ENCODE measurements around the gene ASH1L. TPM values are rescaled to one million over a fixed set of nuclear protein-coding genes. Genes with fewer than 3 reads are reported as not detected.
"Not testable (repeated sequence)": the region's sequence is repeated elsewhere in the genome, so short reads cannot be mapped to it uniquely, and the experiment has no call there.

ASH1L gene
- total RNA-seq, 1 donor from 2014 or later: 17.1 TPM

DNA sequence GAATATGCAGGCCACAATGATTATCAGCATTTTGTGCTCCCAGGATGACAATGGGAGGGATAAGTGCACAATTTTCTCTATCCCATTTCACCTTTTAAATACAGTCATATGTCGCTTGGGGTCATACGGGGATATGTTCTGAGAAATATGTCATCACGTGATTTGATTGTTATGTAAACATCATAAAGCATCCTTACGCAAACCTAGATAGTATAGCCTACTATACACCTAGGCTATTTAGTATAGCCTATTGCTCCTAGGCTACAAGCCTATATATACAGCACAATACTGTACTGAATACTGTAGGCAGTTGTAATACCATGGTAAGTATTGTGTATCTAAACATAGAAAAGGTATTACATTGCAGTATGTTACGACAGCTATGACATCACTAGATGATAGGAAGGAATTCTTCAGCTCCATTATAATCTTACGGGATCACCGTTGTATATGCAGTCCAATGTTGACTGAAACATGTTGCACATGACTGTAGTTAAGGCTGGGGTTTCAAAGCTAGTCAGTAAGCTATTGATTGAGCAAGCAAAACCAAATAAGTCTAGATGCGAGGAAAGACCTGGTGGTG lies 223.0 kb downstream of the ASH1L start:
- ATAC-seq (no peak), DNase-seq (ENCODE audit: low spot score) (no peak)

DNA sequence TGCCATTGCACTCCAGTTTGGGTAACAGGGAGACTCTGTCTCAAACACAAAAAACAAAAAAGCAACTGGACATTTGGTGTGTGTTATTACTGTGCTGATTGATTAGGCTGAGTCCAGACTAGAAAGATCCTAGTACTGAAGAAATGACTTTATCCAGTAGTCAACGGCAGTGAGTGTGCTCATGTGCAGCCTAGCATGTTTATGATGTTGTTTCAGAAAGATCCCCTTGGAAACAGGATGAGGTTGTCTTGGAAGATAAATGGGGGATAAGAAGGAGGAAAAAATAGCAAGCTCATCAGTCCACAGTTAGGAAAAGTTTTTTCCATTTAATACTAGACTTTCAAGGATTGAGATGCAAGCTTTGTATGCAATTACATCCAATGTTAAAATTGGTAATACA lies 227.6 kb downstream of the ASH1L start:
- DNase-seq (ENCODE audit: low spot score) (no peak), ATAC-seq (no peak)

DNA sequence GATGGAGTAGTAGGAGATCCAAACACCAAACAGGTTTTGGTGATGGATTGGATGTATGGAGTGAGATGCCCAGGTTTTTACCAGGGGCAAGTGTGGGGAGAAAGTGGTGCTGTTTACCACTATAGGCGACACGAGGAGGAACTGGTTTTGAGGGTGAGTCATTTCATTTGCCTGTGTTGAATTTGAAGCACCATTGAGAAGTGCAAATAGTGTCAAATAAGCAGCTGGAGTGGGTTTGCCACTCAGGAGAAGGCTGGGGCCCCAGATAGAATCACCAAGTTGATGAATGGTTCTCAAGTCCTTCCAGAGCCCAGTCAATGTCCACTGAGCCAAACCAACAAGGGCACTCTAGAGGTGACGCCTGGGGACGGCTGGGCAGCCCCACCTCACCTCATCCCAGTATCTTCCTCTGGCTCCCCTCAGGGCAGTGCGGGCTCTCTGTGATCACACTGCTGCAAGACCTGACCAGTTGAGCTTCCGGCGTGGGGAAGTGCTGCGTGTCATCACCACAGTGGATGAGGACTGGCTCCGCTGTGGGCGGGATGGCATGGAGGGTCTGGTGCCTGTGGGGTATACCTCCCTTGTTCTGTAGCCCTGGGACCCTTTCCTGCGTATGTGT lies 232.5 kb downstream of the ASH1L start:
- DNase-seq (ENCODE audit: low spot score) (peak; percentile 42), ATAC-seq (no peak)

DNA sequence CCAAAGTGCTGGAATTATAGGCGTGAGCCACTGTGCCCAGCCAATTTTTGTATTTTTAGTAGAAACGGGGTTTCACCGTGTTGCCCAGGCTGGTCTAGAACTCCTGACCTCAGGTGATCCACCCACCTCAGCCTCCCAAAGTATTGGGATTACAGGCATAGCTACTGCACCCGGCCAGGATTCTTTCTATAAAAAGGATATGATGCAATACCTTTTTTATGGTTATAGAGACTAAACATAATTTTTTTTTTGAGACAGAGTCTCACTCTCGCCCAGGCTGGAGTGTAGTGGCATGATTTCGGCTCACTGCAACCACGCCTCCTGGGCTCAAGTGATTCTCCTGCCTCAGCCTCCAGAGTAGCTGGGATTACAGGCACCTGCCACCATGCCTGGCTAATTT lies 233.7 kb downstream of the ASH1L start:
- not testable (repeated sequence) for DNase-seq (ENCODE audit: low spot score); ATAC-seq

DNA sequence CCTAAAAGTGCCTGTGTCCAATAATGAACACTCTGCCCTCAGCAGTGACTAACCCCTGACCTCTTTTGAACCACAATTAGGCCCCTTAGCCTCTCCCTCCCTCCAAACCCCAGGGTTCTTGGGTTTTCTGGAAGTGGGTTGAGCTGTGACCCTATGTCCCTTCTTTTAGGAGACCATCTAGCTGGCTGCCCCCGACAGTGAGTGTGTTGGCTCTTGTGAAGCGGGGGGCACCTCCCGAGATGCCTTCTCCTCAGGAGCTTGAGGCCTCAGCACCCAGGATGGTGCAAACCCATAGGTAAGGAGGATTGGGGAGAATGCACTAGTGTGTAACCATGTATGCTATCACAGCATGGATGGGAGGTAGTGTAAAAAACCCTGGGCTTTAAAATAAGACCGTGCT lies 234.6 kb downstream of the ASH1L start:
- ATAC-seq: no peak
- peak; percentile 42 for DNase-seq (ENCODE audit: low spot score)

DNA sequence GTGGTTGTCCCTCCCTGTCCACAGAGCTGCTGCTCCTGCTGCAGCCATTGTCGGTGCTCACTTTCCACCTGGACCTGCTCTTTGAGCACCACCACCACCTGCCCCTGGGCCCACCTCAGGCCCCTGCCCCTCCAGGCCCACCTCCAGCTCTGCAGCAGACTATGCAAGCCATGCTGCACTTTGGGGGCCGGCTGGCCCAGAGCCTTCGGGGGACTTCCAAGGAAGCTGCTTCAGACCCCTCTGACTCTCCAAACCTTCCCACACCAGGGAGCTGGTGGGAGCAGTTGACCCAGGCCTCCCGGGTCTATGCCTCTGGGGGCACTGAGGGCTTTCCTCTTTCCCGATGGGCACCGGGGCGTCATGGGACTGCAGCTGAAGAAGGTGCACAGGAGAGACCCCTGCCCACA lies 236.0 kb downstream of the ASH1L start:
- no peak for ATAC-seq

DNA sequence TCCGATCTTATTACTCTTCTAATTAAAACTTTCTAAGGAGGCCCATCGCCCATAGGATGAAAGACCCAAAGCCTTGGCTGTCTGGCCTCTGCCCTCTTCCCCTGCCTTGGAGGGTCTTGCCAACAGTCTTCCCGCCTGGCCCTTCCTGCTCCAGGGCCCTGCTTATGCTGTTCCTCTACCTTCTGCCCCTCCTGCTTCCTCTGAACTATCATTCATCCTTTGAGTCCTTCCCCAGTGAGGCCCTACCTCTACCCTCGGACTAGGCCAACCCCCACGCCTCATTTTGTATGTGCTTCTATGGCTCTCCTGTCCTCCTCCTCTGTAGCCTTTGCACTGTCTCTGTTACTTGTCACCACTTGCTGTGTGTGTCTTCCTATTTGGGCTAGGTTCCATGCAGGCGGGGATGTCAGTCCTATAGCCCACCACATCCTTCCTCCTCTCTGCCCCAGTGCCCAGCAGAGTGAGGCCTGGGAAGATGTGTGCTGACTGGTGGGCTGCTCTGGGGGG lies 236.5 kb downstream of the ASH1L start:
- DNase-seq (ENCODE audit: low spot score): no peak
- no peak for ATAC-seq

More for the DNA sequence above, 236.0 kb downstream of the ASH1L start:
- no peak for DNase-seq (ENCODE audit: low spot score)

DNA sequence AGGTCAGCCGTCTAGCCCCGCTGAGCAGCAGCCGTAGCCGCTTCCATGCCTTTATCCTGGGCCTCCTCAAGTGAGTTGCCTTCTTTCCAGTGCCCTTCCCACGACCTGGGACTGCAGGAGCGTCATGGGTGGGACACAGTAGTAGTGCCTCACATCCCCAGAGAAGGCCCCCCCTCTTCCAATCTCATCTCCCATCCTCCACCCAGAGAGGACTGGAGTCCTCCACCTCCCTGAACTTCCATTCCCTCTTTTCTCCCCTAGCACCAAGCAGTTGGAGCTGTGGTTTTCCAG lies 237.1 kb downstream of the ASH1L start:
- no peak for DNase-seq (ENCODE audit: low spot score)
- ATAC-seq: no peak

DNA sequence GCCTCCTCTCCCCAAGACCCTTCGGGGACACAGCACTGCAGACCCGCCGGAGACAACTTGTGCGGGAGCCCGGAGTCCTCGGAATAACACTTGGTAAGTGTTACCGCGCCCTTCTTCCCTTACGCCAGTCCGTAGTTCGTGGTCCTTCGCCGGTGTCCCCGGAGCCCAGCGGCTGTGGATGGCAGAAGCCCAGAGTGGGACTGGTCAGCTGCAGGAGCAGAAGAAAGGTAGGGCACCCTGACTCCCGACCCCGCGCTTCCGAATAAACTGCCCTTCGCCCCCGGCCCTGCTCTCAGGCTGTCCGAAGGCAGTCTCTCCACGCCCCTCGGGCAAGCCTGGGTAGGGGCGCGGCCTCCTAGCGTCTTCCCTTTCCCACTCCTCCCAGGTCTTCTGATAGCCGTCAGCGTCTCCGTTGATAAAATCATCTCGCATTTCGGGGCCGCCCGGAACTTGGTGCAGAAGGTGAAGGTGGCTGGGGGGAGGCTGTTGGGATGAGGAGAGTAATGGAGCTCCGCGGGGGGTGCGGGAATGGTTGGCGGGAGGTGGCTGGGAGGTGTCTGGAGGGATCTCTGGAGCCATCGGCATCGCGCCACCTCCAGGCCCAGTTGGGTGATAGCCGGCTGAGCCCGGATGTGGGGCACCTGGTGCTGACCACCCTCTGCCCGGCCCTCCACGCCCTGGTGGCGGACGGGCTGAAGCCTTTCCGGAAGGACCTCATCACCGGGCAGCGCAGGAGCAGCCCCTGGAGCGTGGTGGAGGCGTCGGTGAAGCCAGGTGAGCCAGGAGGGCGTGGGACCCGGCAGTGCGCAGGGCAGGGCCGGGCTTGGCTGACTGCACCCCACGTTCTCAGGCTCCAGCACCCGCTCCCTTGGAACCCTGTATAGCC lies 237.6 kb downstream of the ASH1L start:
- ATAC-seq: peak; percentile 2

DNA sequence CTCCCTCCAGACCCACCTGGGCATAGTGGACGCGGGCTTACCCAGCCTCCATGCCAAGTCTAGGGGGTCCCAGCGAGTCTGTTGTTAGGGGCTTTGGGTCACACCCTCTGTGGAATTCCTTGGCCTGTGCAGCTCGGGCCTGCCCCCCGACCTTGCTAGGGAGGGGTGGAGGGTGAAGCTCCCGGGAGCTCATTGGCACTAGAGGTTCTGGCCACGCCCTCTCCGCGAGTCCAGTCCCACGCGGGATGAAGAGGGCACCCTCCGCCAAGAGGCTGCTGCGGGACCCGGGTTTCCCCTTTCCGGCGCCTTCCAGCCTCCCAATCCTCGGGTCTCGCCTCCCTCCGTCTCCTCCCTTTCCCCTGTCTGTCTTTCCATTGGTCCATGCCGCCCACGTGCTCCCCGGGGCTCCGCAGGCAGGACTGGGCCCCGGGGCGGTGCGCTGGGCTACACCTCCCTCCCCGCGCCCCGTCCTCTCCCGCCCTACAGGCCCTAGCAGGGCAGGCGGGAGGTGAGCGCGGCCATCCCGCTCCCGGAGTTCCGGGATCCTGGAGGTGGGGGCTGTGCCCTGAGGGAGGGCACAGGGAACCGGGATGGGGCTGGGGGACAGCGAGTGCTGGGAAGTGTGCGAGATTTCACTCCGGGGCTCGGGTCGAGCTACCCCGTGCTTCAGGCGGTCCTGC lies 238.4 kb downstream of the ASH1L start:
- ATAC-seq (peak; percentile 83), DNase-seq (ENCODE audit: low spot score) (peak; percentile 98)

More for the DNA sequence above, 237.6 kb downstream of the ASH1L start:
- peak; percentile 62 for DNase-seq (ENCODE audit: low spot score)

DNA sequence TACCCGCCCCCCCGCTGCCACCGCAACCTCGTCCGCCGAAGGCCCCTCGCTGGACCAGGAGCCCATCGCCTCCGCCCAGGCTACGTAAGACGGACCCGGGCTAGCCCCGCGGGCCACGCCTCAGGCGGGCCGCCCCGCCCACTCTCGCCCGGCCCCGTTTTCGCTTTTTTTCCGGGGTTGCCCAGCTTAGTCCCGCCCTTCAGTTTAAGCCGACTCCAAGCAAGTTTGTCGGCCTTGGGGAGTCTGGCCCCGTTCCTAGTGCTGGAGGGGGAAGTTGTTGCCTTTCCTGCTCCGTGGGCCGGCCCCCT lies 238.9 kb downstream of the ASH1L start:
- peak; percentile 93 for DNase-seq (ENCODE audit: low spot score)

DNA sequence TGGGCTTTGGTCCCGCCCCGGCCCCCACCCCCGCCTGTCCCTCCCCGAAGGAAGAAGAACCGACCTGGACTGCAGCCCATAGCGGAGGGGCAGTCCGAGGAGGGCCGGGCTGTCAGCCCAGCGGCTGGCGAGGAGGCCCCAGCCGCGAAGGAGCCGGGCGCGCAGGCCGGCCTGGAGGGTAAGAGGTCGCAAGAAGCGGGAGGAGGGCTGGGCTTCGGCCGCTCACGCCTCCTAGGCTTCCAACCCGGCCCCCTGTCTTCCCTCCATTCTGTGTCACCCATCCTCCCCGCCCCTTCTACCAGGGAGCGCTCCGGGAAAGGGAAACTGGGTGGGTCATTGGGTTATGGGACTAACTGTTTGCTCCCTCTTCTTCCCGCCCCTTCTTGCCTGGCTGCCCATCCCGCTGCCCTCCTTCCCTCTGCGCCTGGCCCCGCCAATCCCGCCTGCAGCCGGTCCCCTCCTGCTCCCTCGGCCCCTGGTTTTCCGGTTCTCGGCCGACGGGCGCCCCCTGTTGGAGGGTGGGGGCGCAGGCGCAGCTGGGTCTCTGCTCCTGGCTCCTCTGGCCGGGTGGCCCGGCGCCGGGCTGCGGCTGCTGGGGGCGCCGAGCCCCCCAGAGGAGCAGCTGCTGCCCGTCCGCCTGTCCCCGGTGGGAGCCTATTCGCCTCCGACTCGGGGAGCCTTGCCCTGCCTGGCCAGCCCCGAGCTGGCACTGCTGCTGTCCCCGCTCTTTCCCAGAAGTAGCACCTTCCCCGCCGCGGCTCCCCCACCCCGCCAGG lies 239.5 kb downstream of the ASH1L start:
- DNase-seq (ENCODE audit: low spot score) (peak; percentile 85), ATAC-seq (peak; percentile 68)

More for the DNA sequence above, 238.9 kb downstream of the ASH1L start:
- peak; percentile 74 for ATAC-seq

DNA sequence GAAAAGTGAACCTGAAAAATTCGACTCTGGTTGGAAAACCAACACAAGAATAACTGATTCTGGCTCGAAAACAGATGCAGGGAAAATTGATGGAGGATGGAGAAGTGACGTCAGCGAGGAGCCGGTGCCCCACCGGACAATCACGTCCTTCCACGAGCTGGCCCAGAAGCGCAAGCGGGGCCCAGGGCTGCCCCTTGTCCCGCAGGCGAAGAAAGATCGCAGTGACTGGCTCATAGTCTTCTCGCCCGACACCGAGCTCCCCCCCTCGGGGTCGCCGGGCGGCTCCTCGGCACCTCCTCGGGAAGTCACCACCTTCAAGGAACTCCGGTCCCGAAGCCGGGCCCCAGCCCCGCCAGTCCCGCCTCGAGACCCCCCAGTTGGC lies 240.0 kb downstream of the ASH1L start:
- no peak for ATAC-seq
- DNase-seq (ENCODE audit: low spot score): peak; percentile 54

DNA sequence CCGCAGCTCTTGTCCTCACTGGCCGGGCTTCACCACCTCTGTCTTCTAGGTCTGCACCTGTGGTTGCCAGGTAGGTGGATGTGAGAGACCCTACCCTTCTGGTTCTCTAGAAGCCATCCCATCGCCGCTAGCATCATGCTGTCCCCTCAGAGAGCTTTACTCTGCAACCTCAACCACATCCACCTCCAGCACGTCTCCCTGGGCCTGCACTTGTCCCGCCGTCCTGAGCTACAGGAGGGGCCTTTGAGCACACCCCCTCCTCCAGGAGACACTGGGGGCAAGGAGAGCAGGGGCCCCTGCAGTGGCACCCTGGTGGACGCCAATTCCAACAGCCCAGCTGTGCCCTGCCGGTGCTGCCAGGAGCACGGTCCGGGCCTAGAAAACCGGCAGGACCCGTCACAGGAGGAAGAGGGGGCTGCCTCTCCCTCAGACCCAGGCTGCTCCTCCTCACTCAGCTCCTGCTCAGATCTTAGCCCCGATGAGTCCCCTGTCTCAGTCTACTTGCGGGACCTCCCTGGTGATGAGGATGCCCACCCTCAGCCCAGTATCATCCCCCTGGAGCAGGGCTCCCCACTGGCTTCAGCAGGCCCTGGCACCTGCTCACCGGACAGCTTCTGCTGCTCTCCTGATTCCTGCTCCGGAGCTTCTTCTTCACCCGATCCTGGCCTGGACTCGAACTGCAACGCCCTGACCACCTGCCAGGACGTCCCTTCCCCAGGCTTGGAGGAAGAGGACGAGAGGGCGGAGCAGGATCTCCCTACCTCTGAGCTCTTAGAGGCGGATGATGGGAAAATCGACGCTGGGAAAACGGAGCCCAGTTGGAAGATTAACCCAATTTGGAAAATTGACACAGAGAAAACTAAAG lies 240.7 kb downstream of the ASH1L start:
- ATAC-seq (no peak), DNase-seq (ENCODE audit: low spot score) (peak; percentile 46)

DNA sequence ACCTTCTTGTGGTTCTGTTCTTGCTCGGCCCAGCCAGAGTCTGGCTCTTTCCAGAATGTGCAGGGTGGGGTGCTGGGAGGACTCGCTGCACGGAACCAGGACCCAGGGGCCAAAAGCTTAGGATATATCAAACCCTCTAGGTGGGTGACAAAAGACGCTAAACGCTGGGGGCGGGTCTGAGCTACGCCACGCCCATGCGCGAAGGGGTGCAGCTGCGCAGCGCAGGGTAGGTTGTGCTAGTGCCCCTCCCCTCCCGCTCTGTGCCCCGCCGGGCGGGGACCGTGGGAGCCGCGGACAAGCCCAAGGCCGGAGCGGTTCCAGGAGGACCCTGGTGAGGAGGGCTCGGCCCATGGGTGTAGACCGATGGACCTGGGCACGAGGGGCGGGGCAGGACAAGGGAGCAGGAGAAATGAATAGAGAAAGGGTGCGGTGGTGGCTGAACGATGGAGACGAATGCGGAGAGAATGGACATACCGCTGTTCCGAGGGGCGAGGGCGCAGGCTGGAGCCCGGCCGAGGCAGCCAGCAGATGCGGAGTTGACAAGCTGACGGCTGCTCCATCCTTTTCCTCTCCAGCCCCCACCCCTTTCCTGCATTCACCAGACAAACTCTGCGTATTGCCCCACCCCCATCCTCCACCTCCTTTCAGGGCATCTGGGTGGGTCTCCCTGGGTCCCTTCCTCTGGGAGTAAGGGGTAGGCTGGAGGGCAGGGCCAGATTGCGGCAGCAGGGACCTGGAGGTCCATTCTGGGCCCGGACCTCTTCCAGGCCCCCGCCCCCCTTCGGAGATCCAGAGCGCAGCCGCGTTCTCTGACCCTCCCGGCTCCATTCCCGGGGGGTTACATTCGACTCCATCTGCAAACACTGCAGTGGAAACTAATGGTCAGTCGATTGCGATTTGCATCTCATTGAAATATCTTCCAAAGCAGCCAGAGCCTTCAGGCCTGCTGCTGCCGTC lies 241.7 kb downstream of the ASH1L start, which contains the start of gene RUSC1:
RUSC1 (plus strand) TSS at position 234 of the 957 bp plus-strand sequence. CDS start 880 bp downstream, outside the sequence.
- DNase-seq (ENCODE audit: low spot score) (peak; percentile 65), ATAC-seq (no peak)

DNA sequence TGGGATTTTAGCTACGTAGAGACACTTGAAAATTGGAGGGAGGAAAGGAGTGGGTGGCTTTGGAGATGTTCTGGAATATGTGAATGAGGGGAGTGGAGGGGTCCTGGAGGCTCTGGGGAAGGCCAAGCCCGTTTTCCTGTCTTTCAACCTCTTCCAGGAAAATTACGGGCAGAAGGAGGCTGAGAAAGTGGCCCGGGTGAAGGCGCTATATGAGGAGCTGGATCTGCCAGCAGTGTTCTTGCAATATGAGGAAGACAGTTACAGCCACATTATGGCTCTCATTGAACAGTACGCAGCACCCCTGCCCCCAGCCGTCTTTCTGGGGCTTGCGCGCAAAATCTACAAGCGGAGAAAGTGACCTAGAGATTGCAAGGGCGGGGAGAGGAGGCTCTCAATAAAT lies 242.4 kb downstream of the ASH1L start:
- DNase-seq (ENCODE audit: low spot score) (no peak), ATAC-seq (no peak)

DNA sequence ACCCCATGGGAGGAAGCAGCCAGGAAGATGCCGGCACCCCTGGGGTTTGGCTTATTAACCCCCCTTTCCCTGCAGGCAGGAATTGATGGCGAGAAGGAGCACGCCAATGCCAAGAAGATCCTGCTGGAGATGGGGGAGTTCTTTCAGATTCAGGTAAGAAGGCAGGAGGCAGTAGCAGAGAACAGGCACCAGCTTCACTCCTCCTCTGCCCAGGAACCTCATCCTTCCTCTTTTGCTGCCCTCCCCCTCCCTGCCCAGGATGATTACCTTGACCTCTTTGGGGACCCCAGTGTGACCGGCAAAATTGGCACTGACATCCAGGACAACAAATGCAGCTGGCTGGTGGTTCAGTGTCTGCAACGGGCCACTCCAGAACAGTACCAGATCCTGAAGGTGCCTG lies 243.1 kb downstream of the ASH1L start:
- no peak for DNase-seq (ENCODE audit: low spot score)
- no peak for ATAC-seq

DNA sequence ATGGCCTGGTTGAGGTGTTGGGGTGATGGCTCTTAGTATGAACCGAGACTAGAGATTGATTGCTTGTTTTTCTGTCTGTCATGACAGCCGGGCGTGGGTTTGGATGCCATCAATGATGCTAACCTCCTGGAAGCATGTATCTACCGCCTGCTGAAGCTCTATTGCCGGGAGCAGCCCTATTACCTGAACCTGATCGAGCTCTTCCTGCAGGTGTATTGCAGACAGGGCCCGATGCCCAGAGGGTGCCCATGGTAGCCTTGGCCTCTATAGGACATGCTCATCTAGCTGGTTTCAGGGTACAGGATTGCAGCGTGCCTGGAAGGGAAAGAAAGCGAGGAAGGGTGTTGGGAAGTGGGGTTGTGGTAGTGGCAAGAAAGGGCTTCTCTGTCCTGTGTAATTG lies 244.5 kb downstream of the ASH1L start:
- DNase-seq (ENCODE audit: low spot score) (no peak), ATAC-seq (no peak)

Measured in left lobe of liver (tissue), 2 donors.